CD4-positive, alpha-beta T cell treated with Interleukin-15 for 4 hours (primary cell): ENCODE measurements around the gene DUSP9.

ENCODE experiments used
- DNase-seq: peaks from one replicate; pipeline ENCODE4 v3.0.0-alpha.2; 2020; ENCODE audit warnings: low spot score

Gene DUSP9

GRCh38 chrX:153637121-153638040, 9.6 kb upstream of the DUSP9 start:
- DNase-seq, result no peak

GRCh38 chrX:153638041-153638371, 9.0 kb upstream of the DUSP9 start:
- no peak for DNase-seq

- no peak for DNase-seq
These were observed 8.4 kb upstream of the DUSP9 start for GRCh38 chrX:153638436-153639176.

GRCh38 chrX:153639177-153640044, 7.6 kb upstream of the DUSP9 start:
- DNase-seq, result no peak

DNA sequence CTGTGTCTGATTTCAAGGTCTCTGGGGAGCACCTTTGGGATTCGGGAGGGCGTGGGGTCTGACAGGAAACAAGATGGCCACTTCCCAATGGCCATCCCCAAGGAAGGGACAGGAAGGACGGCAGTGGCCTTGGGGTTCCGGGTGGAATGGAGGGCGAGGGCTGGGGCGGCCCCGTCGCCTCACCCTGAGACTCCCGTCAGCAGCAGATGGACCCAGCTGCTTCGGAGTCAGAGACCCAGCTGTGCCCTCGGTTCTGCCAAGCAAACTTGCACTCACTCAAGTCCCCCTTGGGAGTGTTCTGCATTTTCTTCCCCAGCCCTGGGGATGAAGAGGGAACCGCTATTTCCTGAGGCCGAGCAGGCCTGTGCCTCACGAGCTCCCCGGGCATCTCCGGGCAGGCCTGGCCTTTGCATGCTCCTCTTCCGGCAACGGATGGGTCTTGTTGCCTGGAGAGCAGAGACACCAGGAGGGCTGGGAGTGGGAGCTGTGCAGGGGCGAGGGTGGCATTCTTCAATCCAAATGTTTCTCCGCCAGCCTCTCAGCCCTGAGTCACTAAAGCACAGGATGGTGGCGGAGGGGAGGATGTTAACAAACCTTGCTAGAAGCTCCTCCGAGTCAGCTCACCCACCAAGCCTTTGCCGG, 6.8 kb upstream of the DUSP9 start:
- DNase-seq, result no peak

- no peak for DNase-seq
These were observed 6.0 kb upstream of the DUSP9 start for GRCh38 chrX:153640736-153641575.

DNA sequence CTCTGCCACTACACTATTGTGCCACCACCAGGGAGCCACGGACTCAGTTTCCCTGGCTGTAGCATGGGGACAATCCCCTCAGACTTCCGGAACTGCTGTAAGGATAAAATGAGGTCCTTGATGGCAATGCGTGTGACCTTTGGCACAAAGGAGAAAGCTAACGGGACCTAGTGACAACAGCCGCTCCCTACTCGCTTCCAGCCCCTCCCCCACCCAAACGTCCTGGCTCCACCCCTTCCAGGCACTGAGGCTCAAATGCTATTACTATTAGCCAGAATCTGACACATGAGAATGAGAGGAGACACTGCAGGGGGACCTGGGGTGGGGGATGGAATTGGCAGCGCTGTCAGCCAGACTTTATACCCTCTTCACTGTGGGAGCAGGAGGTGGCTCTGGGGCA, 5.4 kb upstream of the DUSP9 start:
- no peak for DNase-seq

GRCh38 chrX:153642051-153642654, 4.8 kb upstream of the DUSP9 start:
- DNase-seq, result no peak

DNA sequence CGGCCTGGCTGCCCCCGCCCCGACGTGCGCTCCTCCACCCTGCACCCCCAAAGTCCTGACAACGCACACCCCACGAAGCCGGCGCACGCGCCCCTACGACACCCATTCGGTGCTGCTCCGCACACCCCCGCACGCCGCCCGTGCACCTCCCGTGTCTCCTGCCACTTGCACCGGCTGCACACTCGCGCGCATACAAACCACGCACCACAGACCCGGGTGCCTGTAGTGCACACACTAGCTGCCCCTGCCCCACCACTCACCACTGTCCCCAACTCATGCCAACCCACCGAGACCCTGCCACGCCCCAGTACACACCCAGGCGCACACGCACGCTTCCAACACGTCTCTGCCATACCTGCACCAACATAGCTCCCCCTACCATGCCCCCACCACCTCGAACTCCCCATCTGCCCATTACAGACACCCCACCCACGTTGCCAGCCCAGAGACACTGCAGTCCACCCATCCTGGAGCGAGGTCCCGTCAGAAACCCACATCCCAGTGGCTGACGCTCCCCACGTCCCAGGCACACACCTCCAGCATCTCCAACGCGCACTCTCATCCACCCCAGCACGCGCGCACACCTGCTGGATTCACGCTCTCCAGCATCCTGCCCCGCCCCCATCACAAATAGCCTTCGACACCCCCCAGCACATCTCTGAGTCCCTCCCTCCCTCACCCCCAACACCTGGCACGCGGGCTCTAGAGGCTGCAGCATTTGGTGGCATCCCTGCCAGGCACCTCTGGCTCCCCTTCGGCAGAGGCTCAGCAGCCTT, 4.2 kb upstream of the DUSP9 start:
- DNase-seq, result no peak

GRCh38 chrX:153643431-153644351, 3.3 kb upstream of the DUSP9 start:
- no peak for DNase-seq

DNA sequence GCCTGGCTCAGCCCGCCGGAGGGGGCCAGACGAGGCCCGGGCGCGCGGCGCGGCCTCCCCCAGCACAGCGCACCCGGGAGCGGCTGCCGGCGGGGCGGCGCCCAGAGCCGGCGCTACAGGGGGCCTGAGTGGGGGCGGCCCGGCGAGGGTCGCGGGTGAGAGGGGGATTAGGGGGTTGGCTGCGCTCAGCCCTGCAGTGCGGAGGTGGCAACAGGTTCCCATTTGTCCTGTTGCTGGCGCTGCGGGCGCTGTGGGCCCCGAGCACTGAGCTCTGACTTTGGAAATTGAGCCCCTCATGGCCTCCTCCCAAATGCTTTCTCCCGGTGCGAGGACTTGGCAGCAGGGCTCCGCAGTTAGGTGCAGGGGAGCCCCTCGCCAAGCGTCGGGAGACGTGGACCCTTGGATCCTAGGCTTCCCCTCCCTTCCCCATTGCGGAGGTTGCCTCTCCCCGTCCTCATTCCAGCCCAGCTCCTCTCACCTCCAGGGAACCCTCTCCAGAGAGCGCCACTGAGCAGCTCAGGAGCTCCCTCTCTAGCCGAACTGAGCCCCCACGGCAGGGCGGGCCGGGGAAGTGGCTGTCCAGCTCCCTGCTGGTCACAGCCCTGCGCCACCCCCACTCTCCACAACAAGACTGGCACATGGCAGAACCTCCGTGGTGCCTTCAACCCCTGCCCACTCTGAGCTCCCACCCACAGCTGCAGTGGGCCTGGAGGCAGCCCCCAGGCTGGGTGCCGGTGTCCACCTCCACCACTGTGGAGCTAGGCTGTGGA, 2.5 kb upstream of the DUSP9 start:
- no peak for DNase-seq

DNA sequence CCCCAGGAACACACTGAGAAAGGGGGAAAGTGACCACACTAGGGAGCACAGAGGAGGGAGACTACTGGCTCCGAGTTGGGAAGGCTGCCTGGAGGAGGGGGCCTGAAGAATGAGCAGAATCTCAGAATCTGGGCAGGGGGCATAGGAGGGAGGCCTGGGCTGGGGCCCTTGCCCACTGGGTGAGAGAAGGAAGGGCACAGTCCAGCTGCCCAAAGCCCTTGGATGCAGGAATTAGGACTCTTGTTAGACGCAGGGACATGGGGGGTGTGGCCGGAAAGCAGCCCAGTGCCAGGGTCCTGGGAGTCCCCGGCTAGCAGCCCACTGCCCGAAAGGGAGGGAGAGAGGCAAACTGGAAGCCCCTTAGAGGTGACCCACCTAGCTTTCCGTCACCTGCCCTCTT, 1.9 kb upstream of the DUSP9 start:
- no peak for DNase-seq

DNA sequence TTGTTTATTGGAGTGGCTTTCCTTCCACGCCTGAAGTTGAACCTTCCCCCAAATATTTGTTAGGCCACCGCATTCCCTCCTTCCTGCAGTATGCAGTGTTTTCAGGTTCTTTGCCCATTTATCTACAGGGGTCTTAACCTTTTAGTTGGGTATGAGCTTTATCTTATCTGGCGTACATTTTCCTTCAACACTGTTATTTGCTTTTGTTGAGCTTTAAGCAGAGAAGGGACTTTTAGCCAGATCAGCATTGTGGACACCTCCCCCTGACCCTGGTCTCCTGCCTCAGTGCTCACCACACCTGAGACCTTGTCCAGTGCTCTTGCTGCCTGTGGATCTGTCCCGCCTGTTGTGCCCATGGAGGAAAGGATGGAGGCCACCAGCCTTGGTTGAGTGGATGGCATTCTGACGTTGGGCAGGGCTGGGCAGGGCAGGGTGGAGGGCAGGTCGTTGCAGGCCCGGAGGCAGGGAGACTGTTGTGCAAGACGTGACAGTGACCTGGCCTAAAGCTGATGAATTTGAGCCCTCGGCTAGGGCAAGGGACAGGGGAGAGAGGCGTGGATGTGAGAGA, 998 bp upstream of the DUSP9 start:
- DNase-seq, result no peak

GRCh38 chrX:153647461-153648357, 706 bp downstream of the DUSP9 start:
- no peak for DNase-seq

DNA sequence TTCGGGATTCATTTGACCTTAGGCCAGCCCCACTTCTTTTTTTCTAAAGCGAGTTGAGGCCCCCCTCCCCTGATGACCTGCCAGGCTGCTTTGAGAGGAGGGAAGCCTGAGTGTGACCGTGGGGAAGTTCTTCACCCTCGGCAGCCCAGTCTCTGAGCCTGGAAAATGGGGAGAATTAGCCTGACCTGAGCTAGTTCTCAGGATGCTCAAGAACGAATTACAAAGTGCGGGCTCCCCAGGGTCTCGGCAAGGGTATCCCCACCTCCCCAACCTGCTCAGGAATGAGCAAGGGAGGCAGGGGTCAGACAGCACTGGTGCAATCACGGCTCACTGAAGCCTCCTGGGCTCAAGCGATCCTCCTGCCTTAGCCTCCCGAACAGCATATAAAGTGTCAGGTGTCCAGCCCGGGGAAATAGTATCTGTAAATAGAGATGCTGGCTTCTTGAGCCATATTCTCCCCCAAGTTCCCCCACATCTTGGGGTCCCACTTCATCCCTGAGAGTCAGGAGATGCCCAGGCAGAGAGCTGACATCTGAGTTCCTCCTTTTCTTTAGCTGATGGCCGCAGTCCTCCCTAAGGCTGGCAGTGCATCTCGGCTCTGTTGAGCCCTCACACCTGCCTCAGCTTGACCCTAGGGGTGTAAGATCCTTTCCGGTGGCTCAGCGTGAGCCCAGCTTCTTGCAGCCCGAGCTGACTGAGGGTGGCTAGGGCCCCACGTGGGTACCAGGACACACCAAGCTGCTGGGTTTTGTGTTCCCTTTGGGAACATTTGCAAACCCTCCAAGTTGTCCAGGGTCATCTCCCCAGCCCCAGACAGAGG, 1.6 kb downstream of the DUSP9 start:
- no peak for DNase-seq
